Activated CD4-positive, alpha-beta memory T cell treated with anti-CD3 and anti-CD28 coated beads, Interleukin-2, amount 10 ng/mL, durations not matched to agents 7 days and 5 days (primary cell): ENCODE results near the gene GIPR. TPM values are rescaled to one million over a fixed set of nuclear protein-coding genes. Genes with fewer than 3 reads are reported as not detected.

ENCODE experiments used
- CTCF ChIA-PET: fragments of 350-600 bp; sonication (Branson Sonifier 250); formaldehyde crosslinking; loops from one replicate; lab custom pipeline; 2021; ENCODE audit warnings: antibody characterized with exemption, inconsistent platforms; lab: Charles Lee
- POLR2A ChIA-PET: fragments of 350-600 bp; sonication (Branson Sonifier 250); formaldehyde crosslinking; loops from one replicate; lab custom pipeline; 2021; ENCODE audit warnings: antibody characterized with exemption; lab: Charles Lee
- DNase-seq: peaks from one replicate; pipeline ENCODE4 v3.0.0-alpha.2; 2020
- H3K27ac Mint-ChIP-seq: one replicate; pipeline ENCODE4 v1.8.0; 2021; ENCODE audit warnings: mild to moderate bottlenecking, mixed read lengths
- H3K27me3 Mint-ChIP-seq: one replicate; pipeline ENCODE4 v1.8.0; 2021; ENCODE audit warnings: mixed read lengths
- H3K36me3 Mint-ChIP-seq: one replicate; pipeline ENCODE4 v1.8.0; 2021; ENCODE audit warnings: low read depth, mixed read lengths
- H3K4me1 Mint-ChIP-seq: one replicate; pipeline ENCODE4 v1.8.0; 2021; ENCODE audit warnings: mixed read lengths
- H3K4me3 Mint-ChIP-seq: one replicate; pipeline ENCODE4 v1.8.0; 2021; ENCODE audit warnings: mild to moderate bottlenecking, mixed read lengths
- H3K9me3 Mint-ChIP-seq: one replicate; pipeline ENCODE4 v1.8.0; 2021; ENCODE audit warnings: mixed read lengths
- total RNA-seq, 2 experiments: library from RNA; stranded (reverse); gene quantifications; one replicate each; pipeline ENCODE4 v1.2.3, GENCODE V29; 2021

Gene GIPR
- total RNA-seq, 2 experiments from 2014 or later = 11.4 to 12.3 TPM

GRCh38 chr19:45653634-45654033 is 14.4 kb upstream of the GIPR start:
- ChIA-PET POLR2A (no interaction called here), CTCF (interaction anchor here (0.9 kb wide), 2 partner anchors 17 to 95 kb away, joined by 3 to 4 read pairs; no protein-coding TSS in a partner anchor)
- Mint-ChIP-seq H3K4me3 (no peak overlapping the region), H3K9me3 (no peaks in the 10 kb centered on the region), H3K4me1 (no peaks in the 10 kb centered on the region), H3K27ac (no peak overlapping the region), H3K27me3 (peaks cover under 1% of the 10 kb centered on the region), H3K36me3 (no peaks in the 10 kb centered on the region)
- no peak for DNase-seq

GRCh38 chr19:45655073-45655472 is 12.9 kb upstream of the GIPR start:
- no peak overlapping the region for H3K27ac Mint-ChIP-seq
- no peak for DNase-seq
- peaks cover 6% of the 10 kb centered on the region for H3K27me3 Mint-ChIP-seq
- H3K9me3 Mint-ChIP-seq = no peaks in the 10 kb centered on the region
- no peak overlapping the region for H3K4me3 Mint-ChIP-seq
- CTCF ChIA-PET = no interaction called here
- no peaks in the 10 kb centered on the region for H3K36me3 Mint-ChIP-seq
- POLR2A ChIA-PET = no interaction called here
- H3K4me1 Mint-ChIP-seq = no peaks in the 10 kb centered on the region

DNA sequence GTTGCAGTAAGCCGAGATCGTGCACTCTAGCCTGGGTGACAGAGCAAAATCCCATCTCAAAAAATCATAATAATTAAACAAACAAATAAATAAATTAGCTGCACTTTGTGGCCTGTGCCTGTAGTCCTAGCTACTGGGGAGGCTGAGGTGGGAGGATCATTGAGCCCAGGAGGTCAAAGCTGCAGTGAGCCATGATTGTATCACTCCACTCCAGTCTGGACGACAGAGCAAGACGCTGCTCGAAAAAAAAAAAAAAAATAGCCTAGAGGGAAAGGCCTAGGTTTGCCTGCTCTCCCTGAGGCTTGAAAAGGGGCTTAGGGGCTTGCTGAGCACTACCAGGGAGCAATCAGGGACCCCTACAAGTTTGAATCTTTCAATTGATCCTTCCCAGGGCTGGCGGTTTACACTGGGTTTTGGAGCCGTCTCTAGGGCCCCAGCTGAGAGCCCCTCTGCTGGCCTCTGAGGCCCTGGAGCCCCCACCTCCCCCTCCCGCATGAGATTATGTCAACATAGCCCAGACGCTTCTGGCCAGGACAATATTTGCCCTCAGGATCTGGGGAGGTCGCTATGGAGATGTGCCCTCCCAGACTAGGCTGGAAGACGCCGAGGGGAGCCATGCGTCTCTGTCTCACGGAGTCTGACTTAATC is 10.4 kb upstream of the GIPR start:
- Mint-ChIP-seq H3K9me3 (no peaks in the 10 kb centered on the region), H3K4me3 (no peak overlapping the region), H3K27me3 (peaks cover 12% of the 10 kb centered on the region), H3K4me1 (no peaks in the 10 kb centered on the region), H3K27ac (no peak overlapping the region), H3K36me3 (no peaks in the 10 kb centered on the region)
- no peak for DNase-seq
- POLR2A ChIA-PET = no interaction called here
- CTCF ChIA-PET = interaction anchor here (0.7 kb wide), 1 partner anchor 16 kb away, joined by 4 read pairs; no protein-coding TSS in a partner anchor

GRCh38 chr19:45659096-45659729 is 8.8 kb upstream of the GIPR start:
- H3K4me3 Mint-ChIP-seq = no peak overlapping the region
- ChIA-PET POLR2A (no interaction called here), CTCF (no interaction called here)
- no peak for DNase-seq
- H3K36me3 Mint-ChIP-seq = no peaks in the 10 kb centered on the region
- no peaks in the 10 kb centered on the region for H3K9me3 Mint-ChIP-seq
- H3K27me3 Mint-ChIP-seq = peaks cover 12% of the 10 kb centered on the region
- no peak overlapping the region for H3K27ac Mint-ChIP-seq
- H3K4me1 Mint-ChIP-seq = peaks cover 5% of the 10 kb centered on the region

DNA sequence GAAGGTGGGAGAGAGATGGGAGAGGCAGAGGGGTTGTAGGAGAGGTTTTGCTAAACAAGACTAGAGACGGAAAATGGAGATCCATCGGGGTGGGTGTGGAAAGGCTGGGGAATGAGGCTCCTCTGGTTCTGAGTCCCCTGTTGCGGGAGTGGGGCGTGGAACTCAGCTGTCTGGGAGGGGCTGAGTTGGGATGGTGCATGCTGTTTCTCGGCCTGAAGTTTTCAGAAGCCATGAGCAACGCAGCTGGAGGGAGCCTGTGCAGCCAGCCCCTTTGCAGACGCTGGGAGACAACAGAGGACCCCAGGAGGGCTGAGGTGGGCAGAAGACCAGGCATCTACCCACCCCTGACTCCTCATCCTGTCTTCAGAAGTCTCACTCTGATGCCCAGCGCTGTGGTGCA is 7.4 kb upstream of the GIPR start:
- CTCF ChIA-PET = no interaction called here

GRCh38 chr19:45663800-45664199 is 4.2 kb upstream of the GIPR start:
- H3K4me1 Mint-ChIP-seq = peaks cover 25% of the 10 kb centered on the region
- ChIA-PET CTCF (no interaction called here), POLR2A (no interaction called here)
- H3K9me3 Mint-ChIP-seq = no peaks in the 10 kb centered on the region
- no peak overlapping the region for H3K27ac Mint-ChIP-seq
- DNase-seq = no peak
- no peak overlapping the region for H3K4me3 Mint-ChIP-seq
- peaks cover 19% of the 10 kb centered on the region for H3K27me3 Mint-ChIP-seq
- H3K36me3 Mint-ChIP-seq = no peaks in the 10 kb centered on the region

More for the DNA sequence above, 7.4 kb upstream of the GIPR start:
- POLR2A ChIA-PET = no interaction called here
- H3K27ac Mint-ChIP-seq = no peak overlapping the region
- no peaks in the 10 kb centered on the region for H3K36me3 Mint-ChIP-seq
- peaks cover 10% of the 10 kb centered on the region for H3K4me1 Mint-ChIP-seq
- H3K27me3 Mint-ChIP-seq = peaks cover 16% of the 10 kb centered on the region
- no peaks in the 10 kb centered on the region for H3K9me3 Mint-ChIP-seq
- DNase-seq = no peak
- H3K4me3 Mint-ChIP-seq = no peak overlapping the region

GRCh38 chr19:45664575-45664974 is 3.4 kb upstream of the GIPR start:
- ChIA-PET POLR2A (no interaction called here), CTCF (interaction anchor here (1.6 kb wide), 1 partner anchor 14 kb away, joined by 6 read pairs; no protein-coding TSS in a partner anchor)
- peaks cover 32% of the 10 kb centered on the region for H3K4me1 Mint-ChIP-seq
- H3K9me3 Mint-ChIP-seq = no peaks in the 10 kb centered on the region
- no peak overlapping the region for H3K27ac Mint-ChIP-seq
- H3K27me3 Mint-ChIP-seq = peaks cover 22% of the 10 kb centered on the region
- no peak for DNase-seq
- no peak overlapping the region for H3K4me3 Mint-ChIP-seq
- no peaks in the 10 kb centered on the region for H3K36me3 Mint-ChIP-seq

GRCh38 chr19:45668342-45668871 is 386 bp downstream of the GIPR start:
- Mint-ChIP-seq H3K27ac (peak overlapping the region; percentile 17), H3K36me3 (no peaks in the 10 kb centered on the region), H3K9me3 (no peaks in the 10 kb centered on the region), H3K4me1 (peaks cover 47% of the 10 kb centered on the region), H3K27me3 (peaks cover 28% of the 10 kb centered on the region), H3K4me3 (peak overlapping the region; percentile 81)
- DNase-seq = peak; percentile 35
- ChIA-PET POLR2A (interaction anchor here (1.0 to 3.0 kb wide), 4 partner anchors 9 to 23 kb away, joined by 3 to 9 read pairs (median 5); no protein-coding TSS in a partner anchor), CTCF (interaction anchor here (0.6 to 2.8 kb wide), 3 partner anchors 9 to 983 kb away, joined by 3 to 10 read pairs (median 3); no protein-coding TSS in a partner anchor)

- Mint-ChIP-seq H3K27me3 (peaks cover 24% of the 10 kb centered on the region), H3K9me3 (no peaks in the 10 kb centered on the region), H3K4me1 (peaks cover 37% of the 10 kb centered on the region), H3K27ac (no peak overlapping the region), H3K36me3 (no peaks in the 10 kb centered on the region), H3K4me3 (peak overlapping the region; percentile 35)
- ChIA-PET POLR2A (interaction anchor here (0.9 to 3.0 kb wide), 3 partner anchors 10 to 21 kb away, joined by 3 to 9 read pairs (median 4); partner anchors contain the start of genes QPCTL and SNRPD2), CTCF (interaction anchor here (1.0 to 2.7 kb wide), 4 partner anchors 10 to 192 kb away, joined by 3 to 8 read pairs (median 4); partner anchors contain the start of gene SIX5)
- peak; percentile 80 for DNase-seq
These were observed 2.8 kb downstream of the GIPR start for GRCh38 chr19:45670670-45671453.

GRCh38 chr19:45674946-45675345 is 6.9 kb downstream of the GIPR start:
- POLR2A ChIA-PET = interaction anchor here (0.7 kb wide), 1 partner anchor 17 kb away, joined by 4 read pairs; no protein-coding TSS in a partner anchor
- H3K4me1 Mint-ChIP-seq = peaks cover 26% of the 10 kb centered on the region
- peaks cover 18% of the 10 kb centered on the region for H3K27me3 Mint-ChIP-seq
- H3K36me3 Mint-ChIP-seq = no peaks in the 10 kb centered on the region
- H3K27ac Mint-ChIP-seq = no peak overlapping the region
- no peak overlapping the region for H3K4me3 Mint-ChIP-seq
- CTCF ChIA-PET = interaction anchor here (8.5 kb wide), 1 partner anchor 16 kb away, joined by 106 read pairs; the partner anchor contains the start of genes QPCTL and SNRPD2
- no peak for DNase-seq
- H3K9me3 Mint-ChIP-seq = no peaks in the 10 kb centered on the region

DNA sequence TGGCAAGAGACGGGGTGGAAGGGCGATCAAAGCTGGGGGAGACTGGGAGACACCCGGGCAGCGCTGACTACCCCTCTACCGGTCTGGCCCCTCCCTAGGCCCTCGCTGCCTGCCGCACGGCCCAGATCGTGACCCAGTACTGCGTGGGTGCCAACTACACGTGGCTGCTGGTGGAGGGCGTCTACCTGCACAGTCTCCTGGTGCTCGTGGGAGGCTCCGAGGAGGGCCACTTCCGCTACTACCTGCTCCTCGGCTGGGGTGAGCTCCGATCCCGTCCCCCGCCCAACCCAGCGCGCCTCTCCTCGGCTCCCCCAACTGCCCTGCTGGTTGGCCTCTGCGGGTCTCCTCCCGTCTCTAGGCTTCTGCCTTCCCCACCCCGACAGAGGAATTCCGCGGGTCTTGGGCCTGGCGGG is 8.8 kb downstream of the GIPR start:
- Mint-ChIP-seq H3K9me3 (no peaks in the 10 kb centered on the region), H3K4me3 (peak overlapping the region; percentile 43), H3K36me3 (no peaks in the 10 kb centered on the region), H3K4me1 (peaks cover 22% of the 10 kb centered on the region), H3K27me3 (peaks cover 11% of the 10 kb centered on the region), H3K27ac (no peak overlapping the region)
- POLR2A ChIA-PET = interaction anchor here (0.8 to 3.0 kb wide), 7 partner anchors 9 to 46 kb away, joined by 3 to 12 read pairs (median 4); partner anchors contain the start of genes GIPR, QPCTL and SNRPD2
- peak; percentile 45 for DNase-seq
- CTCF ChIA-PET = interaction anchor here (1.1 to 8.5 kb wide), 7 partner anchors 8 to 192 kb away, joined by 3 to 106 read pairs (median 4); partner anchors contain the start of genes QPCTL and SNRPD2
